Measurements from ENCODE around the gene ASB10.

The ASB10 gene

DNA sequence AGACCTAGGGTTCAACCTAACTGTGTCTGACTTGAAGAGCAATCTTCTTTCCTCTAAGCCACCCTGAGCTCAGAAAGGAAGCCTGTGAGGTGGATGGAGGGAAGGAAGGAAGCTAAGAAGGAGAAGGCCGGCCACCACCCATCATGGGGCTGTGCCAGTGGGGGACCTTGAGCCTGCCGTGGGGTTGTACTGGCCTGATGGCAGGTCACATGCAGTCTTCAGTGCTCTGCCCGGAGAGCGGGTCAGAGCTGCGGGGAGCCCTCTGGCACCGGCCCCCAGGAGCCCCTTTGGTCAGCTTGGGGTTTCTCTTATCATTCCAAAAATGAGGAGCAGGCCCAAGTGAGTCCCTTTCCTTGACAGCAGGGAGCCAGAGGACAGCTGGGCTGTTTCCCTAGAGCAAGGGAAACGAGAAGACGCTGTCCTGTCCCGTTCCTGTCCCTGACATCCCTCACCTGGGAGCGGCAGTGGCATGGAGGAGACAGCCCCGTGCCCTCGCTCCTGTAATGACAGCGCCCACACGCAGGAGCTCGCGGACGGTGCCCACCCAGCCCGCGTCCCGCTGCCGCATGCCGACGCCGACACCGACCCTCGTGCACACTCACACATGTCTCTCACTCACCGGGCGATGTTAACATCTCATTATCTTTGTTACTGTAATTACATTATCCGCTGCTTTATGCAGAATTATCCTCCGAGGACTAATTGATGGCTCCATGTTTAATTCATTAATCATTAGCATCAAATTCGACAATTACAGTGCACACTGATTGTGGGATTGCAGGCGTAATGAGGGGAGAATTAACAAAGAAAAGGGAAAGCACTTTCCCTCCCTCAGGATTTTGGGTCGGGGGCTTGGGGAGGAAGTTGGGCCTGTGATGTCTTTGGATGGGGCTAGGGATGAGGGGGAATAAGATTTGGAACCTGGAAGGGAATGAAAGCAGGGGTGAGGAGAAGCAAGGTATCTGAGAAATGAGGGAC lies 50.9 kb downstream of the ASB10 start:
- DNase-seq (ENCODE audit: low read depth), result no peak

DNA sequence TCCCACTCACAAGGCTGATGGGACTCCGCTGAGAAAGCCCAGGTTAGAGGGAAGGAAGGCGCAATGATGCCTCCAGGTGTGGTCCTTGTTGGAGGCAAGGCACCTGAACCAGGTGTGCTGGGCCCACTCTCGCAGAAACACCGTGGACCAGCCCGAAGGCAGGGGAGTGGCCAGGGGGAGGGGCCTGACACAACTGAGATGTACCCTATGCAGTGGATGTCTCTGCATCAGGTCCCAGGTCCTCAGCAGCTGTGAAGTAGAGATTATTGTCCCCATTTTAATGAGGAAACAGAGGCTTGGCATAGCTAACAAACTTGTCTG lies 51.6 kb downstream of the ASB10 start:
- DNase-seq (ENCODE audit: low read depth), result no peak

DNA sequence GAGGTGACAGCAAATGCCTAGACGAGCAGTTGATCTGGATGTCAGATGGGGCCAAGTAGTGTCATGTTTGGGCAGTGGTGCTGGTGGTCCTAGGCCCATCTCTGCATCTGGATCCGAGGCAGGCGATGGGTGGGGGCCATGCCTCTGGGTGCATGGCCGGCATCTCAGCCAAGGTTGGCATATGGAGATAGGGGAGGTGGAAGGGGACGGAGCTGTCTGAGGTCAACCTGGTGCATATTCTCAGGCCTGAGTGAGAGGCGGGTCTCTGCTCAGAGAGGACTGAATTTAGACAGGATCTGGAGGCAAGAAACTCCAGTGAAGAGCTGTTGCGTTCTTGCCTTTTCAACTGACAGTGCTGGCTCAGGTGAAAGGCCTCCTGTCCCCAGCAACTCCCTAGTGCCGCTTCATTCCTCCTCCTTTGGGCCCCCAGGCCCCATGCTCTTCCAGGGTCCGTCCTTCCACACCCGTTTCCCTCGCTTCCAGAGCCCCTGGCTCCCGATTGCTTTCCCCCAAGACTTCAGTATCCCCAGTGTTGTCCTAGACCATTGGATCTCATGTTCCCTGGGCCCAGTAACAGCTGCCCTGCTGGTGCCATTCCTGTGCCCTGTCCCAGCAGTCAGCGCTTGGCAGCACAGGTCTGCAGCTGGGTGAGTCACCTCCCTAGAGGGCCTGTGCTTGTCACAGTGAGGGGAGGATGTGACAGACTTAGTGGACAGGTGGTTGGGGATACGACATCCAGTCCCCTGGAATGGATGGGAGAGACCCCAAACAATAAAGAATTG lies 52.1 kb downstream of the ASB10 start:
- DNase-seq (ENCODE audit: low read depth), result no peak

DNA sequence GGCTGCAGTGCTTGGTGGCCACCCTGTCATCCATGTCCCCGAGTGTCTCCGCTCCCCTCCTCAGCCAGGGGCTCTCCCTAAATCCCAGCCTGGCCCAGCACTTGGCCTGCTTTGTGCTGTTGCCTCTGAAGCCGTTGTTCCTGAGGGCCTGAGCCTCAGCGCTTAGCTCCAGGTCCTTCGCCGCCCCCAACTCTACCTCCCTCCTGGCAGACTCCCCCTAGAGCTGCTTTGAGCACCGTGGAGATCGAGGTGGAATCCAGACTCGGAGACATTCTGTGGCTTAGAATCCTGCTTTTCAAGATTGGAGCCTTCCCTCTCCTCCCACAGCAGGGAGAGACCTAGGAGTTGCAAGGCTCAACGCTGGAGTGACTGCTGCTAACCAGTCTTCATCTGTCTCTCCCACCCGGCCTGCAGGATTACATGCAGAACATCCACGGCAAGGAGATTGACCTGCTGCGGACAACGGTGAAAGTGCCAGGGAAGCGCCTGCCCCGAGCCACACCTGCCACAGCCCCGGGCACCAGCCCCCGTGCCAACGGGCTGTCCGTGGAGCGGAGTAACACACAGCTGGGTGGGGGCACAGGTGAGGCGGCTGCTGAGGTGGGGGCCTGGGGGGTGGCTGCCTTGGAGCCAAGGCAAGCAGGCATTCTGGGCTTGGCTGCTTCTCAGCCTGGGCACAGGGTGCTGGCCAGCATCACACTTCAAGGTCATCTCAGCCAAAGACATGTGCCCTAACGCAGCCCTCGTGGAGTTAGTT lies 52.9 kb downstream of the ASB10 start:
- no peak for DNase-seq (ENCODE audit: low read depth)

DNA sequence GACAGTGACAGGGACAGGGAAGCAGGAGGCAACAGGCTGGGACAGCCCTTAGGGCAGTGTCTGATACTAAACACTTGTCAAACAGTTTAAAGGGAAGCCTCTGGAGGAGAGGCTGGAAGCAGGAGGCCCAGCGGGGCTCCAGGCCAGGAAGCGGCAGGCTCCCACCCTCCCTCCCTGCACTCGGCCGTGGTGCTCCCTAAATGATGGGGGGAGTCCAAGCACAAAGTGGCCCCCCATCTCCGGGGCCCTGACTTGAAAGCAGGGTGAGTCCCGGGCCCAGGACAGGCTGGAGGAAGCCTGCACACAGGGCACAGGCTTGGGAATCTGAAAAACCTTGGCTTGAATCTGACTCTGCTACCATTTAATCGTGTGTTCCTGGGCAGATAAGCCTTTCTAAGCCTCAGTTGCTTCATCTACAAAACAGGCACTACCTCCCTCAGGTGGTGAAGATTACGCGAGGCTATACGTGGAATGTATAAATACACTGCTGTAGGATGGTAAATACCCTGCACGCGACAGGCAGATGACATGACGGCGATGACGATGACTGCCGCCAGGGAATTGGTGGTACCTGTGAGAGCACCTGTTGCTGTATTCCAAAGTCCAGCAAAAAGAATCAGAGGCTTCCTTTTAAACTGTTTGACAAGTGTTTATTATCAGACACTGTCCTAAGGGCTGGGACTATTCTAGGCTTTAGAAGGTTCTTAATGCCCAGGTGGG lies 53.6 kb downstream of the ASB10 start:
- no peak for DNase-seq (ENCODE audit: low read depth)

DNA sequence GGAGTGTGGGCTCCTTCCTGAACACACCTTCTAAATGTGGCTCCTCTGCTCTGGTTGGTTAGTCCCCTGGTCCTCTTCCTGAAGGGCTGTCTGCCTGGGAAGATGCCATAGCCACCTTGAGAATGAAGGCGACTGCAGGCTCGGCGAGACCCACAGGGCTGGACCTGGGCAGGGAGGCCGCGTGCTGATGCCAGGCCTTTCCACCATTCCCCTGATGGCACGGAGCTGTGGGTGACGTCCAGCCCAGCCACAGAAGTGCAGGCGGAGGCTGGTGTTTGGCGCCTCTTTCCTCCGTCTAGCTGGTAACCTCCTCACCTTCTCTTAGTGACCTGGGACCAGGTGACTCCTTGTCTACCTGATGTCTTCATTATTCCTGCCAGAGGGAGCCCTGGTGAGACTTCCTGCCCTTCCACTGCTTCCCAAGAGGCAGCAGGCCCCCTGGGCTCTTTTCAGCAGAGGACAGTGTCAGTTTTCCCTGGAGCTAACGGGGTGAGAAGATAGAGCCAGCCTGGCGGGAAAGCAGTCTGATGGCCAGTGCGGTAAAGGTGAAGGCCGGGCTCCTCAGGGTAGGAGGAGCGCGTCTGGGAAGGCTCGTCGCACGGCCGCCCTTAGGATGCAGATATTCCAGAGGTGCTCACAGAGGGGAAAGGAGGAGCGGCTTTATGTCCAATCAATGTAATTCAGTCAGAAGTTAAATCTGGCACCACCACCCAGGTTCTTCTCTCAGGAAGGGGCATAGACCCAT lies 54.4 kb downstream of the ASB10 start:
- DNase-seq (ENCODE audit: low read depth), result no peak

DNA sequence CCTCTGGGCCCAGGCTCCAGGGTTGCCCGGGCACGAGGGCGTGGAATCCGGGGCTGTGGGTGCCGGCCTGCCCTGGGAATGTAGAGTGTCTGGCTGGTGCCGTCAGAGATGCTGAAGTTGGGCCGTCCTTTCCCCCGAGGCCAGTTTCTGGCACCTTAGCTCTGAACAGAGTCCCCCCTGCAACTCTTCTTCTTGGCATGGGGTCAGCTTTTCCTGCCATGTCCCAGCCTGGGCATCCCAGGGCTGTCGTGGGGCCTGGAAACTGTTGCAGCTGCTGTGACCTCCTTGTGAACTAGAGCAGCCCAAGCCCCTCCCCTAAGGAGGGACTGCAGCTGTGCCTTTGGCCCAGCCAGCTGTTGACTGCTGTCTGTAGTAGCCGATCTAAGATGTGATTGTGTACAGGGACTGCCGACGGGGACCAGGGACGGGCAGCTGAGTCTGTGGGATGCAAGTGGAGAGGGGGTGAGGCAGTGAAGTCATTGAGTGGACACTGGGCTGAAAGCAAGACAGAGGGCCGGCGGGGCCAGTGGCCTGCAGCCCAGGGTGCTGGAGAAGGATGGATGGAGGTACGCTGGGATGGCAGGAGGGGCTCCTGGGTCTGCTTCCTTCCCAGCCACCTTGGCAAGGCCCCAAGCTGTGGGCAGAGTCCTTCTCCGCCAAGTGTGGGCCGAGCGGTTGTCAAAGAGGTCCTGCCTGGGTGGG lies 55.3 kb downstream of the ASB10 start:
- DNase-seq (ENCODE audit: low read depth), result no peak

DNA sequence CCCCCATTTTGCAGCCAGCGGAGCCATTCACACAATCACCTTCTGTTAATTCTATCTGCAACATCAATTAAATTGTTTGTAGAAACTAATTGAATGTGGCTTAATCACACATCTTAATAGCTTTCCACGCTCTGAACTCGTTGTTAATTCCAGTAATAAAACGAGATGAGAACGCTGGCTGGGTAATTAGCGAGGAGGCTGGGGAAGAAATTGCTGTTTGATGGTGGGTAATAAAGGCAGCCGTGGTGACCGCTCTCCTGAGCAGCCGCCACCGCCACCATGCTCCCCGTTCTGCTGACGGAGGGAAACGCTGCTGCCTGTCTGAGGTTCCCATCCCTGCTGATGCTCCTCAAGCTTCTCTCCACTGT lies 55.8 kb downstream of the ASB10 start:
- no peak for DNase-seq (ENCODE audit: low read depth)

DNA sequence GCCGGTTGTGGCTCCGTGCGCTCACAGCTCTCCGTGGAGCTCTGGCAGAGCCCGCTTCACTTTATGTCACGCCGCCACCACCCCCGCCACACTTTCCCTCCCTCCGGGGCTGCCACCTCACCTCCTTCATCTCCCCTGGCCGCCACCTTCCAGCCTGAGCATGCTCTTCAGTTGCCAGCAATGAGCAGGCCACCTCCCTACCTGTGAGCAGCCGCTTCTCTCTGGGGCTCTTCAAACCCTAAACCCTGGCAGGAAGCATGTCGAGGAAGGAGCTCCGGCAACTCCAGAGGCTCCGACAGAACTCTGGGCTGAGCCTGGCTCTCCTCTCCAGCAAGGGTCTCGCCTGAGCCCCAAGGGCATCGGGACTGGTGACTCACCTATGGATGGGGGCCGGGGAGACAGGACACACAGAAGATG lies 56.3 kb downstream of the ASB10 start:
- no peak for DNase-seq (ENCODE audit: low read depth)

DNA sequence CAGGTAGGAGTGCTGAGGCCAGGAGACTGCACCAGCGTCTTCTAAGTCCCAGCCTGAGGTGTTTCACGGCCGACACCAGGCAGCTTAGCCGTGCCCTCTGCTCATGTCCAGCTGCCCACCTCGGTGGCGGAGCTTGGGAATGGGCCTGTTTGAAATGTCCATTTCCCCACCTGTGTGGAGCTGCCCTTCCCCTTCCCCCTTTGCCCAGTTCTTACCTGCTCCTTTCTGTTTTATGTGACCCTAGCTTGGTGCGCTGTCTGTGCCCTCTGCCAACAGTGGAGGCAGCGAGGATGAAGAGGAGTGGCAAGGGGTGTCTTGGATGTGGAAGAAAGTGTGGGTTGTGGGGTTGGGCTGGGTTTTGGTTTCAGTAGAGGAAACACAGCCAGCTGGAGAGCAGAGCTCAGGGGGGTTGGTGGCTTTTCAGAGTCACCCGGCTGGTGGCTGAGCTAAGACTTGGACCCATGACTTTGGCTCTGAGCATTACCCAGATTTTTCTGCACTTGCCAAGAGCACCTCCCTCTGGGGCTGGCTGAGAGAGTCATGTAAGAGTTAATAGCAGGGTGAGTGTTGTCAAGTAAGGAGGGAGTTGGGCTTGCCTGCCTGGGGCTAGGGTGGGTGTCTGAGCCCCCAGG lies 57.0 kb downstream of the ASB10 start:
- no peak for DNase-seq (ENCODE audit: low read depth)

DNA sequence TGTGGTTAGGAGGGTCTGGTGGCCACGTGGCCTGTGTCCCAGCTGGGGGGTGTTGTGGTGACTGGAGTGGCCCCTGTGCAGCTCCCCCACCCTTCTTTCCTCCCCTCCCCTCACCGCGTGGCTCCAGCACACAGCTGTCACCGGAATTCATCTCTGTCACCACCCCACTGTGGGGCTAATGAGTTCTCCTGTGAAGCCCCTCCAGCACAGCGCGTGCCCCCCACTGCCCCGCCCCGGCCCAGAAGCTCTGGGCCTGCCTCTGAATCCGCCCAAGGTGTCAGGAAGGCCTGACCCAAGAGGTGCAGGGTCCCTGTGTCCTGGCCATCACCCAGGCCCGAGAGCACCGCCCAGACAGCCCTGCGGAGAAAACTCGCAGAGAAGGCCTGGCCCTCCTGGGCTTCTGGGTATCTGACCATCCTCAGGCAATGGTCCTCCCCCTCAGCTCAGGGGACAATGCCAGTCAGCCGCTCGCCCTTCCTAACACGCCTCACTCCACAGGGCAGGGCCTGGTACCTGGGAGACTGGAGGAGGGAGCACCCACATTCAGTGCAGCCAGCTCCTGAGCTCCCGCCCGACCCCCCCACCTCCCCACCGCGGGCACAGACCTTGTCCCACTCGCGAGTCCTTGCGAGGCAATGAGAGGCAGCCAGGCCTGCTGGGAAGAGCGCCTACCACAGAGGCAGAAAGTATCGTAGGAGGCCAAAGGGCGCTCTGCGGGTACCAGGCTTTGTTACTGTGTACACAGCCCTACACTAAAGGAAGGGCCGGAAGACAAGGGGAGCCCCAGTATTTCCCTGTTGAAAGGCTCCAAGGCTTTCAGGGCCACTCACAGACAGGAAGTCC lies 57.7 kb downstream of the ASB10 start:
- no peak for DNase-seq (ENCODE audit: low read depth)

DNA sequence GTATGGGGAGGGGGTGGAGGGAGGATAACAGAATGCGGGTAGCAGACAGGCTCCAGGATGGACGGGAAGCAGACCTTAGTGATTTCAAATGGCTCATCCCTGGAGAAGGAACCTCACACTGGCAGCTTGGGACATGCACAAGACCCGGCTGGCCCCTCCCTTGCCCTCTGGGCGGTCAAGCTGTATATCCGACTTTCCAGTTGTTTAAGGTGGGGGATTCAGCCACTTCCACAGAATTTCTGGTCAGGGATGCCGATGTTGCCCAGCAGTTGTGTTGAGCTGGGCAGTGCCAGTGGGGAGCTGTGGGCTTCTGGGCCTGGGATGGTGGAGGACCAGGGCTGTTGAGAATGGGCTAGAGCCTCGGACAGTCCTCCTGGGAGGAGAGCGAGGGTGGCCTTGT lies 58.3 kb downstream of the ASB10 start:
- DNase-seq (ENCODE audit: low read depth), result no peak

DNA sequence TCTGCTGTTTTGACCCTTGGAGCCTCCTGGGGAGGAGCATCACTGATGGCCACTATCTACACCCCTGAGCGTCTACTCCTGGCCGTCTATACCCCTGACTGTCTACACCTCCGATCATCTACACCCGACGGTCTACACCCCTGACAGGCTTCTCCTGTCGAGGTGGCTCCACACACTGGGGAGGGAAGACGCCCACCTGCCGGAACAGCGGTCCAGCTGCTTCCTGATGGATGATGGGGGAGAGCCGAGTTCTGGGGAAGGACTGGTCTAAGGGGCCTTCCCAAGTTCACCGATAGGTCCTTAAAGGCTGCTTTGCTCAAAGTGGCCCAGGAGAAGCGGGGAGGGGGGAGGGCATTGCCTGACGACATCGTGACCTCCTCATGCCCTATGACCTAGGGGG lies 58.9 kb downstream of the ASB10 start:
- DNase-seq (ENCODE audit: low read depth), result no peak

DNA sequence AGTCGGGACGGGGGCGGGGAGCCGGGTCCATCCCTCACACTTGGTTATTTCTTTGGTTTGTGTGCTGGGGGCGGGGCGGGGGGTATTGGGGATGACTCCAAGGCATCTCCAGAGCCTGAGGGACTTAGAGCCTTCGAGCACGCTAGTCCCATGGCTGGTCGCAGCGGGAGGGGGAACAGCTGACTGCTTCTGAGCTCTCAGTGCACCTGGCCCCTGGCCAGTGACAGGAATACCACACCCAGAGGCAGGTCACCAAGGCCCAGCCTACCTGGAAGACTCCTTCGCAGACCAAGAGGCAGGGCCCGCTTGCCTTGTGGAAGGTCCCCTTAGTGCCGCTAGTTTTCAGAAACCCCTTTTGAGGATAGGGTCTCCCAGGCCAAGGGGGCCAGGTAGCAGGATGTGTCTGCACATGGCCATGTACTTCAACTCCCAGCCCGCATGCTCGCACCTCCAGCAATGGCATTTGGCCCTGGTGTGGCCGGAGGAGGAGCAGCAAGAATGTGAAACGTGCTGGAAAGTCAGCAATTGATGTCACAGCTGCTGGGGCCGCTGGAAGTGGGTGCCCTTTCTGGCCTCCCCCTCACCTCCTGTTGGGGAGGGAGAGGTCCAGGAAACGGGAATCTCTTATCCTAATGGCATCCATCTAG lies 60.4 kb downstream of the ASB10 start:
- no peak for DNase-seq (ENCODE audit: low read depth)

DNA sequence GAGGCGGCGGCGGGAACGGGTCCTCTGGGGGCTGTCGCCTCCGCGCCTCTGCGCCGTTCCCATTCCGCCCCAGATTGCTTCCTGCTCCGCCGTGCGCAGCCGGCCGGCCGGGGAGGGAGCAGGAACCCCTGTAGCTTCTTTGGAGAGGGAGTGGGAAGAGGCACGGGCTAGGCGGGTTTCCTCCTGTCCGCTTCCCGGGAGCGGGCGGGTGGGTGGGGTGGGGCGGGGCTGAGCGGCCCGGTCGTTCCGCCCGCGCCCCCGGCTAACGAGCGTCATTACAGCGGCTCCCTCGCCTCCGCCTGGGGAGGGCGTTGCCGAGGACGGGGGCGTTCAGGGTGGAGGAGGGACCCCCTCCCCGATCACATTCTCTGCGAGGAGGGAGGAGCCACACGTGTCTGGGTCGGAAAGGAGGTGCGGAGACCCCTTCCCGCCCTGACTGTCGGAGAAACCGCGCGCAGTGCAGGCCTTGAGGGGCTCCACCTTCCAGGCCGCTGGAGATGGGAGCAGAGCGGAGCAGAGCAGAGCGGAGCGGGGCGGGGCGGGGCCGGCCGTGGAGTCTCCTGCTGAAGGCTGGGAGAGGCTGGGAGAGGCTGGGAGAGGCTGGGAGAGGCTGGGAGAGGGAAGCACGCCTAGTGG lies 61.1 kb downstream of the ASB10 start:
- DNase-seq (ENCODE audit: low read depth), result no peak

All from GM04504 (cell line).